Choroid plexus epithelial cell (primary cell): ENCODE measurements around the gene OXA1L.

Experiments
- DNase-seq: peaks from one replicate; pipeline ENCODE4 v3.0.0-alpha.2; 2010; ENCODE audit warnings: low read depth
- H3K4me3 ChIP-seq: 2 replicates; pipeline ENCODE4 v1.5.1; 2011; ENCODE audit warnings: low read depth, mild to moderate bottlenecking, control low read depth, low read length, moderate library complexity
- TF ChIP-seq, protein P1 (sequence below): conservative IDR thresholded peaks from 2 replicates; pipeline ENCODE4 v1.5.1; 2011; ENCODE audit warnings: low read depth, mild to moderate bottlenecking, control low read depth, inconsistent platforms, low read length, moderate library complexity

Gene OXA1L

DNA sequence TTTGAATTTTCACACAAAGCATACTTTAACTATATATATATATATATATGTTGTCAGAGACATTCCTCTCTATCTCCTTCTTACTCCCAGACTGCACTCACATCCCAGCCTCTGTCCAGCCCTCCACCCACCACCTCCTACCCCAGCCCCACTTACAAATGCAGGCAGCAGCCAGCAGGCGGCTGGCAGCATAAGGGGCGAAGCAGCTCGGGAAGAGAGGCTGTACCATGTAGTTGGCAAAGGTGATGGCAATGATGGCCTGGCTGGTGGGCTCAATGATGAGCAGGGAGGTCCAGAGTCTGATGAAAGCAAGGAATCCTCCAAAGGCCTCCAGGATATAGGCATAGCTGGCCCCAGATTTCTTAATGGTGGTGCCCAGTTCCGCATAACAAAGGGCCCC, 46.3 kb downstream of the OXA1L start:
- H3K4me3 ChIP-seq: no peak overlapping the region
- DNase-seq: no peak
- TF ChIP-seq, protein P1, sequence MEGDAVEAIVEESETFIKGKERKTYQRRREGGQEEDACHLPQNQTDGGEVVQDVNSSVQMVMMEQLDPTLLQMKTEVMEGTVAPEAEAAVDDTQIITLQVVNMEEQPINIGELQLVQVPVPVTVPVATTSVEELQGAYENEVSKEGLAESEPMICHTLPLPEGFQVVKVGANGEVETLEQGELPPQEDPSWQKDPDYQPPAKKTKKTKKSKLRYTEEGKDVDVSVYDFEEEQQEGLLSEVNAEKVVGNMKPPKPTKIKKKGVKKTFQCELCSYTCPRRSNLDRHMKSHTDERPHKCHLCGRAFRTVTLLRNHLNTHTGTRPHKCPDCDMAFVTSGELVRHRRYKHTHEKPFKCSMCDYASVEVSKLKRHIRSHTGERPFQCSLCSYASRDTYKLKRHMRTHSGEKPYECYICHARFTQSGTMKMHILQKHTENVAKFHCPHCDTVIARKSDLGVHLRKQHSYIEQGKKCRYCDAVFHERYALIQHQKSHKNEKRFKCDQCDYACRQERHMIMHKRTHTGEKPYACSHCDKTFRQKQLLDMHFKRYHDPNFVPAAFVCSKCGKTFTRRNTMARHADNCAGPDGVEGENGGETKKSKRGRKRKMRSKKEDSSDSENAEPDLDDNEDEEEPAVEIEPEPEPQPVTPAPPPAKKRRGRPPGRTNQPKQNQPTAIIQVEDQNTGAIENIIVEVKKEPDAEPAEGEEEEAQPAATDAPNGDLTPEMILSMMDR: no peak

DNA sequence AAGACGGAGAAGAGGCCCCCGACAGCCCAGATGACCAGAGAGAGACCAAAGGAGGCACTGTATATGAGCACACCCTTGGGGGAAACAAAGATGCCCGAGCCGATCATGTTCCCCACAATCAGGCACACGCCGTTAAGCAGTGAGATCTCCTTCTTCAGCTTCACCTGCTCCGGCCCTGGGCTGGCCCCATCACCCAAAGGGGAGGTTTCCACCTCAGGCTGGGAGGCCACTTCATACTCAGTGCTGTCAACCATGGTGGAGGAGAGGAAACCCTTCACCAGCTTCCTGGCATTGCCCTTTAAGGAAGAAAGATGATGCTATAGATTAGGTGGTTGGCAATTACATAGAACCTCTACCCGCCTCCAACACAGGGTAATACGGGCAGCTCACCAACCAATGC, 46.7 kb downstream of the OXA1L start:
- no peak overlapping the region for H3K4me3 ChIP-seq
- DNase-seq: no peak
- TF ChIP-seq, protein P1: no peak

DNA sequence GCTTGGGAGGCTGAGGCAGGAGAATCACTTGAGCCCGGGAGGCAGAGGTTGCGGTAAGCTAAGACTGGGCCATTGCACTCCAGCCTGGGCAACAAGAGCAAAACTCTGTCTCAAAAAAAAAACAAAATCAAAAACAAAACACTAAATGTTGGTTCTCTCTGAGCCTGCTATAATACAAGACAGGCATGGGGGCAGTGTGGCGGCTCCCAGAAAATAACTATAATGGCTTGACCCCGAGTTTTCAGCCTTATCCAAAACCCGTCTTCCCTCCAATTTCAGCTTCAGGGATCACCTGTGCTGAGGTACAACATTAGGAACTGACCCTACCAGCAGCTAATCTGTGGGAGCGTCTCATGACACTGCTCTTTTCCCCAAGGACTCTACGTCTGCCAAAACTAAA, 47.9 kb downstream of the OXA1L start:
- TF ChIP-seq, protein P1: no peak
- no peak for DNase-seq
- no peak overlapping the region for H3K4me3 ChIP-seq

GRCh38 chr14:22814941-22815713, 48.6 kb downstream of the OXA1L start, which contains the start of gene SLC7A7:
SLC7A7 (minus strand) TSS chr14:22815435; CDS start chr14:22813398, 2,037 bp downstream.
- TF ChIP-seq, protein P1: no peak
- peak within 1 kb of the TSS; percentile 2 for H3K4me3 ChIP-seq
- peak; percentile 38 for DNase-seq

DNA sequence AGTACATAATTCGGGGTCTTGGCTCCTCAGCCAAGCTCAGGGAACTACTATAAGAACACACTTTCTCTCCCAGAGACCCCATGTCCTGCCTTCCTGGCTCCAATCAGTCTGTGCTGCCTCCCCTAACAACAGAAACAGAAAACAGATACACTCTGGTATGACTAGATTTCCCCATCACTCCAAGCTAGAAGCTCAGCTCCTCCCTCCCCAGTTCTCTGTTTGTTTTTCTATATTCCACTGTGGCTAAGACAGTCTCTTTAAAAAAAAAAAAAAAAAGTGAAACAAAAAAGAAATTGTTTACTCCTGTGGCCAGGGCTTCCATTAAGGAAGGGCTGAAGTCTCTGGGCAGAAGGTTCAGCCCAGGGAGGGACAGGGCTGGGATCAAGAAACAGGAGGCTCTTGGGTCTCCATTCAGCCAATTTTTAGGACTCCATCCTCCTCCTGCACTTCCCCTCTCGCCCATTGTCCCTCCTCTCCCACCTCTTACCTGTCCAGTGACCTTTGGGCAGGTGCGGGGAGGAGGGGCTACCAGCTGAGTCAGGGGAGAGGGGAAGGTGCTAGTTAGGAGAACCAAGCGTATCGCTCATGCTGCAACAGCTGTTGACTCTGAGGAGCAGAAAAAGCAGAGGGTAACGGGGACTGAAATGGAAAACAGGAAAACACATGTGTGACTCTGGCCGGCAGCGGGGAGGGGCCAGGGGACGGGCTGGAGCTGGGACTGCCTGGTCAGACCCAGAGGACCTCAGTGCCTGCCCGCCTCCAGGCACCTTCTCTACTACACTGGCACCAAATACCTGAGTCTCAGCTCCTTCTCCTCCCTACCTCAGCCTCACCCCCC, 52.9 kb downstream of the OXA1L start:
- H3K4me3 ChIP-seq: peak overlapping the region; percentile 43
- TF ChIP-seq, protein P1: no peak
- DNase-seq: peak; percentile 94

- peak; percentile 34 for DNase-seq
- TF ChIP-seq, protein P1: no peak
- no peak overlapping the region for H3K4me3 ChIP-seq
Observed at GRCh38 chr14:22820731-22821130, 54.2 kb downstream of the OXA1L start.
